HG02938 (cell line): ENCODE data around the gene MRPL33.

Experiments
- ATAC-seq: cut with Tn5 transposase; IDR thresholded peaks from one replicate; pipeline ENCODE4 v1.9.1; 2021; ENCODE audit warnings: mild to moderate bottlenecking, moderate library complexity; ENCODE audit not compliant: unreplicated experiment

Gene MRPL33

GRCh38 chr2:27807476-27807875, 36.0 kb downstream of the MRPL33 start:
- no peak for ATAC-seq

GRCh38 chr2:27808418-27808817, 36.9 kb downstream of the MRPL33 start:
- no peak for ATAC-seq

GRCh38 chr2:27808984-27809383, 37.5 kb downstream of the MRPL33 start:
- no peak for ATAC-seq

GRCh38 chr2:27809761-27810241, 38.3 kb downstream of the MRPL33 start:
- no peak for ATAC-seq

- no peak for ATAC-seq
These were observed 38.9 kb downstream of the MRPL33 start for GRCh38 chr2:27810455-27810854.

- no peak for ATAC-seq
These were observed 40.2 kb downstream of the MRPL33 start for GRCh38 chr2:27811768-27812167.

- no peak for ATAC-seq
These were observed 43.2 kb downstream of the MRPL33 start for GRCh38 chr2:27814758-27815157.

- ATAC-seq, result no peak
These were observed 44.4 kb downstream of the MRPL33 start for GRCh38 chr2:27815860-27816438.

GRCh38 chr2:27822049-27822448, 50.5 kb downstream of the MRPL33 start:
- ATAC-seq, result no peak

GRCh38 chr2:27823135-27823534, 51.6 kb downstream of the MRPL33 start:
- ATAC-seq, result no peak

GRCh38 chr2:27823569-27823968, 52.0 kb downstream of the MRPL33 start:
- no peak for ATAC-seq

GRCh38 chr2:27824401-27824800, 52.9 kb downstream of the MRPL33 start:
- no peak for ATAC-seq

- no peak for ATAC-seq
These were observed 56.8 kb downstream of the MRPL33 start for GRCh38 chr2:27828305-27828704.
